Duodenal mucosa (tissue), 2 donors: ENCODE data around the gene TAX1BP1.

Experiments
- H3K27ac ChIP-seq: one replicate; pipeline ENCODE4 v1.7.0; 2013; ENCODE audit warnings: low read depth, low read length
- H3K27me3 ChIP-seq, 2 donors: one replicate each; pipeline ENCODE4 v1.7.0; 2013; ENCODE audit warnings: low read length in 2 of 2, control low read depth in 1 of 2; ENCODE audit not compliant: insufficient read depth in 2 of 2, control insufficient read depth in 1 of 2
- H3K36me3 ChIP-seq, 2 donors: one replicate each; pipeline ENCODE4 v1.7.0; 2013; ENCODE audit warnings: low read length in 2 of 2, control low read depth in 1 of 2; ENCODE audit not compliant: insufficient read depth in 2 of 2, control insufficient read depth in 1 of 2
- H3K4me1 ChIP-seq, 2 donors: one replicate each; pipeline ENCODE4 v1.7.0; 2013; ENCODE audit warnings: low read length in 2 of 2, control low read depth in 1 of 2; ENCODE audit not compliant: insufficient read depth in 2 of 2, control insufficient read depth in 1 of 2
- H3K4me3 ChIP-seq, 2 donors: one replicate each; pipeline ENCODE4 v1.7.0; 2013; ENCODE audit warnings: low read length in 2 of 2, low read depth in 1 of 2
- H3K9ac ChIP-seq, 2 donors: one replicate each; pipeline ENCODE4 v1.7.0; 2013; ENCODE audit warnings: low read length in 2 of 2, low read depth in 1 of 2
- H3K9me3 ChIP-seq, 2 donors: one replicate each; pipeline ENCODE4 v1.7.0; 2013; ENCODE audit warnings: low read length in 2 of 2, control low read depth in 1 of 2; ENCODE audit not compliant: control insufficient read depth in 1 of 2

TAX1BP1 gene

GRCh38 chr7:27799212-27799611, 59.2 kb downstream of the TAX1BP1 start:
- Histone ChIP-seq H3K27ac (no peak overlapping the region), H3K36me3 (peaks cover 23 to 28% of the 10 kb centered on the region in 2 donors), H3K4me3 (no peak overlapping the region), H3K9me3 (no peaks in the 10 kb centered on the region), H3K9ac (no peak overlapping the region), H3K4me1 (no peaks in the 10 kb centered on the region), H3K27me3 (no peaks in the 10 kb centered on the region)

- H3K9me3 ChIP-seq, result no peaks in the 10 kb centered on the region
- no peaks in the 10 kb centered on the region for H3K4me1 ChIP-seq
- H3K9ac ChIP-seq, result no peak overlapping the region
- H3K27me3 ChIP-seq, result no peaks in the 10 kb centered on the region
- no peak overlapping the region for H3K27ac ChIP-seq
- peaks cover 10 to 15% of the 10 kb centered on the region in 2 donors for H3K36me3 ChIP-seq
- H3K4me3 ChIP-seq, result no peak overlapping the region
These were observed 63.0 kb downstream of the TAX1BP1 start for GRCh38 chr7:27802999-27803398.

- H3K9ac ChIP-seq, result no peak overlapping the region
- H3K36me3 ChIP-seq, result peaks cover 10 to 15% of the 10 kb centered on the region in 2 donors
- no peaks in the 10 kb centered on the region for H3K27me3 ChIP-seq
- H3K4me3 ChIP-seq, result no peak overlapping the region
- H3K9me3 ChIP-seq, result no peaks in the 10 kb centered on the region
- no peak overlapping the region for H3K27ac ChIP-seq
- H3K4me1 ChIP-seq, result no peaks in the 10 kb centered on the region
These were observed 64.2 kb downstream of the TAX1BP1 start for GRCh38 chr7:27804139-27804538.

- H3K27ac ChIP-seq, result no peak overlapping the region
- H3K4me3 ChIP-seq, result no peak overlapping the region
- peaks cover 6 to 7% of the 10 kb centered on the region in 2 donors for H3K36me3 ChIP-seq
- no peaks in the 10 kb centered on the region for H3K4me1 ChIP-seq
- no peaks in the 10 kb centered on the region for H3K27me3 ChIP-seq
- H3K9me3 ChIP-seq, result no peaks in the 10 kb centered on the region
- no peak overlapping the region for H3K9ac ChIP-seq
These were observed 68.7 kb downstream of the TAX1BP1 start for GRCh38 chr7:27808626-27809025.

GRCh38 chr7:27810186-27810585, 70.2 kb downstream of the TAX1BP1 start:
- H3K9me3 ChIP-seq, result no peaks in the 10 kb centered on the region
- H3K27me3 ChIP-seq, result no peaks in the 10 kb centered on the region
- no peak overlapping the region for H3K9ac ChIP-seq
- no peak overlapping the region for H3K27ac ChIP-seq
- H3K4me3 ChIP-seq, result no peak overlapping the region
- H3K36me3 ChIP-seq, result peaks cover 6 to 7% of the 10 kb centered on the region in 2 donors
- H3K4me1 ChIP-seq, result no peaks in the 10 kb centered on the region

- no peaks in the 10 kb centered on the region for H3K4me1 ChIP-seq
- no peaks in the 10 kb centered on the region for H3K9me3 ChIP-seq
- H3K4me3 ChIP-seq, result no peak overlapping the region
- H3K27me3 ChIP-seq, result no peaks in the 10 kb centered on the region
- no peak overlapping the region for H3K27ac ChIP-seq
- peaks cover 7 to 18% of the 10 kb centered on the region in 2 donors for H3K36me3 ChIP-seq
- H3K9ac ChIP-seq, result no peak overlapping the region
These were observed 72.7 kb downstream of the TAX1BP1 start for GRCh38 chr7:27812706-27813105.

GRCh38 chr7:27822245-27822644, 82.3 kb downstream of the TAX1BP1 start:
- Histone ChIP-seq H3K27me3 (no peaks in the 10 kb centered on the region), H3K9ac (no peak overlapping the region), H3K4me3 (no peak overlapping the region), H3K36me3 (peaks cover 12 to 14% of the 10 kb centered on the region in 2 donors), H3K27ac (no peak overlapping the region), H3K9me3 (no peaks in the 10 kb centered on the region), H3K4me1 (no peaks in the 10 kb centered on the region)

GRCh38 chr7:27825891-27826290, 85.9 kb downstream of the TAX1BP1 start:
- Histone ChIP-seq H3K9me3 (no peaks in the 10 kb centered on the region), H3K9ac (no peak overlapping the region), H3K27me3 (no peaks in the 10 kb centered on the region), H3K4me3 (no peak overlapping the region), H3K36me3 (peaks cover 0 to 8% of the 10 kb centered on the region in 2 donors), H3K27ac (no peak overlapping the region), H3K4me1 (no peaks in the 10 kb centered on the region)

- Histone ChIP-seq H3K4me3 (no peak overlapping the region), H3K4me1 (no peaks in the 10 kb centered on the region), H3K36me3 (peaks cover 0 to 12% of the 10 kb centered on the region in 2 donors), H3K9me3 (no peaks in the 10 kb centered on the region), H3K9ac (no peak overlapping the region), H3K27ac (no peak overlapping the region), H3K27me3 (no peaks in the 10 kb centered on the region)
These were observed 86.4 kb downstream of the TAX1BP1 start for GRCh38 chr7:27826357-27826756.

- no peak overlapping the region for H3K4me3 ChIP-seq
- H3K36me3 ChIP-seq, result peaks cover 9 to 19% of the 10 kb centered on the region in 2 donors
- H3K4me1 ChIP-seq, result no peaks in the 10 kb centered on the region
- no peaks in the 10 kb centered on the region for H3K9me3 ChIP-seq
- H3K9ac ChIP-seq, result no peak overlapping the region
- H3K27ac ChIP-seq, result no peak overlapping the region
- H3K27me3 ChIP-seq, result no peaks in the 10 kb centered on the region
These were observed 94.4 kb downstream of the TAX1BP1 start for GRCh38 chr7:27834179-27834921.
